ENCODE results near the gene RPL19.

Gene RPL19

DNA sequence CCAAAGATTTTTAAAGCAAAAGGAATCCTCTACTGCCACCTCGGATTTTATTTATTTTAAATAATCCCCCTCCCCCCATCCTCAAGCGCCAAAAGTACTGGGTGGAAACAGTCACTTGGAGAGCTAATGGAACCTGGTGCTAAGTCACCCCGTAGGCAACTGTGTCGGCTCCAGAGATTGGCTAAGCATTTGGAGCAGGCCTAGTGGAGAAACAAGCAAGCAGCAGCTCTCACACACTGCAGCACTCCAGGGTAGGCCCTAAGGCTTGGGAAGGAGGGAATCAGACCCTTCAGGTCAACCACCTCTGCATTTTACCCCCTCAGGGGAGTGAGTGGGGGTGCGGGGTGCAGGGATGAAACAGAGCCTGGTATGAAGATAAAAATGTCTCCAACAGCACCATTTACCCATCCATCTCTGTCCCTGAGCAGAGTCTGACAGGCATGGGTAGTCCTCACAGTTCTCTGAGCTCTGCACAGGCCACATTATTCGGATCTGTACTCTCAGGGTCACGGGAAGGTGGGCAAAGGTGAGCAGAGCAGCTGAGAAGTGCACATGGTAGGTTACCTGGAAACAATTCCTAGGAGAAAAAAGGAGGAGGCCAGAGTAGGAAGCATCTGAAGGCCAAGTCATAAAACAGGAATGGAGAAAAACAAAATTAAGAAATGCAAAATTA, 52.8 kb downstream of the RPL19 start:
- DNase-seq, result no peak
